ENCODE data around the gene PDE8B.

- TF ChIP-seq POLR2A (IDR thresholded peaks at IDR 0.05) (no peak), CTCF (IDR thresholded peaks at IDR 0.05) (no peak)
Observed at GRCh38 chr5:77301447-77301883, 91.0 kb downstream of the PDE8B start.
